ENCODE results near the gene GLRX2. TPM values are rescaled to one million over a fixed set of nuclear protein-coding genes. Genes with fewer than 3 reads are reported as not detected.
A peak's percentile ranks its signal among the peaks of the same experiment; 100 is the strongest.

The GLRX2 gene
- total RNA-seq, 2 experiments from 2014 or later: 11.0 to 24.0 TPM

DNA sequence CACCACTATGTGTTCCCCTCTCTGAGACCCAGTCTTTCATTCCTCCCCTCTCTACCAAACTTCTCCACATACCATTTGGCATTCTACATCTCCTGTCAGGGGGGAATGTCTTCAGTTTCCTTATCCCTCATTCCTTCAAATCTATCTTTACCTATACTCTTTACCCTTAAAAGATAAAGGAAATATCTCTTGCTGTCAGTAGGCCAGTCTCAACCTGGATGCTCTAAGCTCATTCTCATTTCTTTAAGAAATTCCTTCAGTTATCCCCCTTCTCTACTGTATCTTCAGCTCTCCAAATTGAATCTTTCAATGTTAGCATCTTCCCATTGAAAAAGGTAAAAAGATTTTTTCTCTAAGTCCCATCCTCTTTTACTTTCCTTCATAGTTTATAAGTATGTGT, 39.3 kb downstream of the GLRX2 start:
- ChIA-PET POLR2A (interaction anchor here (0.6 to 1.2 kb wide), 4 partner anchors 51 to 460 kb away, joined by 3 to 6 read pairs (median 3); no protein-coding TSS in a partner anchor), CTCF (ENCODE audit: unreplicated experiment) (no interaction called here)
- H3K27ac ChIP-seq (ENCODE audit: low read depth, low read length, poor library complexity, severe bottlenecking): no peak overlapping the region
- peaks cover 8% of the 10 kb centered on the region; the same call in 1 of the 2 replicates for H3K9me3 ChIP-seq (ENCODE audit: low read length)
- intact Hi-C loops (cut with micrococcal nuclease; ENCODE audit: unreplicated experiment): no loop called here
- no peak overlapping the region for H3K4me3 ChIP-seq (ENCODE audit: low read depth, low read length, poor library complexity, severe bottlenecking)
- no peaks in the 10 kb centered on the region for H3K9me2 ChIP-seq (ENCODE audit: insufficient read depth, low read length)
- DNase-seq (ENCODE audit: low spot score): no peak
- no TSS peak for BruUV-seq (replicated peaks)
- no peak overlapping the region for H2AFZ ChIP-seq (ENCODE audit: low read length)
- H3K36me3 ChIP-seq (ENCODE audit: insufficient read depth, low read length): peaks cover 32% of the 10 kb centered on the region
- no peak overlapping the region for H3K4me2 ChIP-seq (ENCODE audit: low read length)
- peaks cover 97% of the 10 kb centered on the region for H3K79me2 ChIP-seq (ENCODE audit: insufficient read depth, low read depth, low read length)
- H3K4me1 ChIP-seq (ENCODE audit: insufficient read depth, low read length, poor library complexity, severe bottlenecking): peaks cover 34% of the 10 kb centered on the region
- no peak for TF ChIP-seq EZH2phosphoT487 (IDR thresholded peaks at IDR 0.05; ENCODE audit: borderline replicate concordance, low read depth, low read length)
- TF ChIP-seq, protein P1, sequence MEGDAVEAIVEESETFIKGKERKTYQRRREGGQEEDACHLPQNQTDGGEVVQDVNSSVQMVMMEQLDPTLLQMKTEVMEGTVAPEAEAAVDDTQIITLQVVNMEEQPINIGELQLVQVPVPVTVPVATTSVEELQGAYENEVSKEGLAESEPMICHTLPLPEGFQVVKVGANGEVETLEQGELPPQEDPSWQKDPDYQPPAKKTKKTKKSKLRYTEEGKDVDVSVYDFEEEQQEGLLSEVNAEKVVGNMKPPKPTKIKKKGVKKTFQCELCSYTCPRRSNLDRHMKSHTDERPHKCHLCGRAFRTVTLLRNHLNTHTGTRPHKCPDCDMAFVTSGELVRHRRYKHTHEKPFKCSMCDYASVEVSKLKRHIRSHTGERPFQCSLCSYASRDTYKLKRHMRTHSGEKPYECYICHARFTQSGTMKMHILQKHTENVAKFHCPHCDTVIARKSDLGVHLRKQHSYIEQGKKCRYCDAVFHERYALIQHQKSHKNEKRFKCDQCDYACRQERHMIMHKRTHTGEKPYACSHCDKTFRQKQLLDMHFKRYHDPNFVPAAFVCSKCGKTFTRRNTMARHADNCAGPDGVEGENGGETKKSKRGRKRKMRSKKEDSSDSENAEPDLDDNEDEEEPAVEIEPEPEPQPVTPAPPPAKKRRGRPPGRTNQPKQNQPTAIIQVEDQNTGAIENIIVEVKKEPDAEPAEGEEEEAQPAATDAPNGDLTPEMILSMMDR (conservative IDR thresholded peaks at IDR 0.05; ENCODE audit: low read length): no peak
- H4K20me1 ChIP-seq (ENCODE audit: insufficient read depth, low read length): peaks cover 29% of the 10 kb centered on the region; the same call in 1 of the 2 replicates

DNA sequence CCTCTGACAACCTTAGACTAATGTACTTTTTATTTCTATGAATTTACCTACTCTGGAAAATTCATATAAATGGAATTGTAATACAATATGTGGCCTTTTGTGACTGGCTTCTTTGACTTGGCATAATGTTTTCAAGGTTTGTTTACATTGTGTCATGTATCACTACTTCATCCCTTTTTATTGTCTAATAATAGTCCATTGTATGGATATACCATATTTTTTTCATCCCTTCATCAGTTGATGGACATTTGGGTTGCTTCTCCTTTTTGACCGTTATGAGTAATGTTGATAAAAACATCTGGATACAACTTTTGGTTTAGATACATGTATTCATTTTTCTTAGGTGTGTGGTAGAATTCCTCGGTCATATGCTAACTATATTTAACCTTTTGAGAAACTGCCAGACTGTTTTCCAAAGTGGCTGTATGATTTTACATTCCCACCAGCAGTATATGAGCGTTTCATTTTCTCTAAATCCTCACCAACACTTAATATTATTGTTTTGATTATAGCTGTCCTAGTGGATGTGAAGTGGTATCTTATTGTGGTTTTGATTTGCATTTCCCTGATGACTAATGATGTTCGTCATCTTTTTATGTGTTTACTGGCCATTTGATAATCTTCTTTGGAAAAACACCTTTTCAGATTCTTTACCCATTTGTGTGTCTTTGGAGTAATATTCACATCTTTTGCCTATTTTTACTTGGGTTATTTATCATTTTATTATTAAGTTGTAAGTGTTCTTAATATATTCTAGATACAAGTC, 42.3 kb downstream of the GLRX2 start:
- H3K4me2 ChIP-seq (ENCODE audit: low read length): 0 out of 2 replicates have a peak overlapping the region, but pooled peaks have one; percentile 6
- no TSS peak for BruUV-seq (replicated peaks)
- no peak overlapping the region for H3K4me3 ChIP-seq (ENCODE audit: low read depth, low read length, poor library complexity, severe bottlenecking)
- H3K27ac ChIP-seq (ENCODE audit: low read depth, low read length, poor library complexity, severe bottlenecking): no peak overlapping the region
- ChIA-PET POLR2A (interaction anchor here (1.2 kb wide), 1 partner anchor 10 kb away, joined by 3 read pairs; no protein-coding TSS in a partner anchor), CTCF (ENCODE audit: unreplicated experiment) (no interaction called here)
- H3K9me2 ChIP-seq (ENCODE audit: insufficient read depth, low read length): no peaks in the 10 kb centered on the region
- peaks cover 17% of the 10 kb centered on the region for H3K36me3 ChIP-seq (ENCODE audit: insufficient read depth, low read length)
- H2AFZ ChIP-seq (ENCODE audit: low read length): no peak overlapping the region
- intact Hi-C loops (cut with micrococcal nuclease; ENCODE audit: unreplicated experiment): no loop called here
- TF ChIP-seq, protein P1 (conservative IDR thresholded peaks at IDR 0.05; ENCODE audit: low read length): no peak
- TF ChIP-seq EZH2phosphoT487 (IDR thresholded peaks at IDR 0.05; ENCODE audit: borderline replicate concordance, low read depth, low read length): no peak
- DNase-seq (ENCODE audit: low spot score): no peak
- H3K79me2 ChIP-seq (ENCODE audit: insufficient read depth, low read depth, low read length): peaks cover 94% of the 10 kb centered on the region
- H3K9me3 ChIP-seq (ENCODE audit: low read length): peaks cover 8% of the 10 kb centered on the region; the same call in 1 of the 2 replicates
- H3K4me1 ChIP-seq (ENCODE audit: insufficient read depth, low read length, poor library complexity, severe bottlenecking): peaks cover 24% of the 10 kb centered on the region
- H4K20me1 ChIP-seq (ENCODE audit: insufficient read depth, low read length): peaks cover 25% of the 10 kb centered on the region; the same call in 1 of the 2 replicates

DNA sequence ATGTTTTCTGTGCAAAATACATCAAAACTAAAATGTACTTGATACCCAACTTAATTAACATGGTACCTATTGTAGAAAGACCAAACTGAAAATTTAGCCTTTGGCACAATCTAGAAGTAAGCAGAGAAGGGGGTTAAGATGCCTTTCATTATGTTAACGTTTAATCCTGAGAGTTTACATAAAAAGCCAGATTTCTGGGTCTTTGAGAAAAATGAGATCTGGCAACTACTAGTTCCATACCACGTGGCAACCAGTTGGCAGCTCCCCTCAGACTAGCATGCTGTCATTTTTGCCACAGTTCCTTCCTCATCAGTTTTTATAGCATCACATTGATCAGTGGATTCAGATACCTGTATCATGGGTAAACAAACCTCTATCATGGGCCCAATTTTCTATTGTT, 44.3 kb downstream of the GLRX2 start:
- H2AFZ ChIP-seq (ENCODE audit: low read length): no peak overlapping the region
- POLR2A ChIA-PET: interaction anchor here (1.0 kb wide), 1 partner anchor 24 kb away, joined by 4 read pairs; no protein-coding TSS in a partner anchor

More for the DNA sequence above, 44.3 kb downstream of the GLRX2 start:
- DNase-seq (ENCODE audit: low spot score): peak; percentile 22
- CTCF ChIA-PET (ENCODE audit: unreplicated experiment): no interaction called here
- H4K20me1 ChIP-seq (ENCODE audit: insufficient read depth, low read length): peaks cover 27% of the 10 kb centered on the region; the same call in 1 of the 2 replicates
- H3K9me3 ChIP-seq (ENCODE audit: low read length): peaks cover 8% of the 10 kb centered on the region; the same call in 1 of the 2 replicates
- intact Hi-C loops (cut with micrococcal nuclease; ENCODE audit: unreplicated experiment): no loop called here
- BruUV-seq (replicated peaks): no TSS peak
- H3K27ac ChIP-seq (ENCODE audit: low read depth, low read length, poor library complexity, severe bottlenecking): peak overlapping the region; percentile 82
- no peak for TF ChIP-seq EZH2phosphoT487 (IDR thresholded peaks at IDR 0.05; ENCODE audit: borderline replicate concordance, low read depth, low read length)
- TF ChIP-seq, protein P1 (conservative IDR thresholded peaks at IDR 0.05; ENCODE audit: low read length): no peak
- peak overlapping the region; percentile 100 for H3K4me3 ChIP-seq (ENCODE audit: low read depth, low read length, poor library complexity, severe bottlenecking)
- peaks cover 96% of the 10 kb centered on the region for H3K79me2 ChIP-seq (ENCODE audit: insufficient read depth, low read depth, low read length)
- H3K4me2 ChIP-seq (ENCODE audit: low read length): peak overlapping the region; percentile 84
- no peaks in the 10 kb centered on the region for H3K9me2 ChIP-seq (ENCODE audit: insufficient read depth, low read length)
- H3K36me3 ChIP-seq (ENCODE audit: insufficient read depth, low read length): peaks cover 28% of the 10 kb centered on the region
- H3K4me1 ChIP-seq (ENCODE audit: insufficient read depth, low read length, poor library complexity, severe bottlenecking): peaks cover 37% of the 10 kb centered on the region

All from OCI-LY7 (cell line).